ENCODE data around the gene MRPL53.
"Not testable (repeated sequence)": the region's sequence is repeated elsewhere in the genome, so short reads cannot be mapped to it uniquely, and the experiment has no call there.

Gene MRPL53

GRCh38 chr2:74459503-74460118 is 12.9 kb downstream of the MRPL53 start:
- in situ Hi-C loops (cut with HindIII; ENCODE audit: low pct_ligation_motif_present, low pct_unique_long_range_greater_than_20kb, low sequenced_read_pairs) = not testable (repeated sequence)

GRCh38 chr2:74458938-74459363 is 13.5 kb downstream of the MRPL53 start:
- in situ Hi-C loops (cut with HindIII; ENCODE audit: low pct_ligation_motif_present, low pct_unique_long_range_greater_than_20kb, low sequenced_read_pairs) = no loop called here
- no peak for DNase-seq

More at GRCh38 chr2:74459503-74460118, 12.9 kb downstream of the MRPL53 start:
- DNase-seq = not testable (repeated sequence)

- DNase-seq = peak; percentile 100
- in situ Hi-C loops (cut with HindIII; ENCODE audit: low pct_ligation_motif_present, low pct_unique_long_range_greater_than_20kb, low sequenced_read_pairs) = no loop called here
These were observed 14.1 kb downstream of the MRPL53 start, which contains the start of gene WBP1 for GRCh38 chr2:74458132-74458937. Gene WBP1, plus strand, starts transcription at chr2:74458438. Its CDS starts 165 bp downstream, at chr2:74458603.

GRCh38 chr2:74457549-74458131 is 14.8 kb downstream of the MRPL53 start:
- in situ Hi-C loops (cut with HindIII; ENCODE audit: low pct_ligation_motif_present, low pct_unique_long_range_greater_than_20kb, low sequenced_read_pairs) = no loop called here
- peak; percentile 71 for DNase-seq

GRCh38 chr2:74457129-74457548 is 15.3 kb downstream of the MRPL53 start:
- no peak for DNase-seq
- in situ Hi-C loops (cut with HindIII; ENCODE audit: low pct_ligation_motif_present, low pct_unique_long_range_greater_than_20kb, low sequenced_read_pairs) = no loop called here

- in situ Hi-C loops (cut with HindIII; ENCODE audit: low pct_ligation_motif_present, low pct_unique_long_range_greater_than_20kb, low sequenced_read_pairs) = no loop called here
- peak; percentile 99 for DNase-seq
These were observed 17.6 kb downstream of the MRPL53 start, which contains the start of gene INO80B for GRCh38 chr2:74454654-74455511. Gene INO80B, plus strand, starts transcription at chr2:74455087. Its CDS starts 30 bp downstream, at chr2:74455117.

- in situ Hi-C loops (cut with HindIII; ENCODE audit: low pct_ligation_motif_present, low pct_unique_long_range_greater_than_20kb, low sequenced_read_pairs) = no loop called here
- no peak for DNase-seq
These were observed 21.8 kb downstream of the MRPL53 start for GRCh38 chr2:74450570-74451190.

- no peak for DNase-seq
- in situ Hi-C loops (cut with HindIII; ENCODE audit: low pct_ligation_motif_present, low pct_unique_long_range_greater_than_20kb, low sequenced_read_pairs) = no loop called here
These were observed 23.7 kb downstream of the MRPL53 start for GRCh38 chr2:74448771-74449170.

GRCh38 chr2:74447230-74447999 is 25.1 kb downstream of the MRPL53 start:
- no peak for DNase-seq
- in situ Hi-C loops (cut with HindIII; ENCODE audit: low pct_ligation_motif_present, low pct_unique_long_range_greater_than_20kb, low sequenced_read_pairs) = no loop called here

- in situ Hi-C loops (cut with HindIII; ENCODE audit: low pct_ligation_motif_present, low pct_unique_long_range_greater_than_20kb, low sequenced_read_pairs) = no loop called here
- DNase-seq = peak; percentile 39
These were observed 27.8 kb downstream of the MRPL53 start for GRCh38 chr2:74444498-74445318.

GRCh38 chr2:74442483-74443297 is 29.8 kb downstream of the MRPL53 start:
- DNase-seq; in situ Hi-C loops (cut with HindIII; ENCODE audit: low pct_ligation_motif_present, low pct_unique_long_range_greater_than_20kb, low sequenced_read_pairs): not testable (repeated sequence)

- peak; percentile 88 for DNase-seq
- in situ Hi-C loops (cut with HindIII; ENCODE audit: low pct_ligation_motif_present, low pct_unique_long_range_greater_than_20kb, low sequenced_read_pairs) = no loop called here
These were observed 30.6 kb downstream of the MRPL53 start, which contains the start of gene RTKN for GRCh38 chr2:74441690-74442482. Gene RTKN, minus strand, starts transcription at chr2:74441937. Its CDS starts 121 bp downstream, at chr2:74441816.

GRCh38 chr2:74441170-74441689 is 31.2 kb downstream of the MRPL53 start:
- peak; percentile 52 for DNase-seq
- in situ Hi-C loops (cut with HindIII; ENCODE audit: low pct_ligation_motif_present, low pct_unique_long_range_greater_than_20kb, low sequenced_read_pairs) = no loop called here

- in situ Hi-C loops (cut with HindIII; ENCODE audit: low pct_ligation_motif_present, low pct_unique_long_range_greater_than_20kb, low sequenced_read_pairs) = no loop called here
These were observed 31.9 kb downstream of the MRPL53 start for GRCh38 chr2:74440378-74441169.

More at GRCh38 chr2:74440378-74441169, 31.9 kb downstream of the MRPL53 start:
- DNase-seq = peak; percentile 86

Measured in ACHN (cell line).